ENCODE data around the gene KANSL1. TPM values are rescaled to one million over a fixed set of nuclear protein-coding genes. Genes with fewer than 3 reads are reported as not detected.
A peak's percentile ranks its signal among the peaks of the same experiment; 100 is the strongest.
"Not testable (repeated sequence)": the region's sequence is repeated elsewhere in the genome, so short reads cannot be mapped to it uniquely, and the experiment has no call there.

KANSL1 gene
- total RNA-seq, 1 experiment from 2014 or later = 52.5 TPM

- Histone ChIP-seq H2AFZ (no peak overlapping the region), H3K9me3 (ENCODE audit: insufficient read depth, low read depth) (no peaks in the 10 kb centered on the region), H3K79me2 (ENCODE audit: low read depth) (no peaks in the 10 kb centered on the region), H3K27ac (no peak overlapping the region), H3K36me3 (ENCODE audit: low read depth) (no peaks in the 10 kb centered on the region), H3F3A (ENCODE audit: insufficient read depth, low read depth) (peaks cover 12% of the 10 kb centered on the region; the same call in 1 of the 2 replicates), H4K20me1 (ENCODE audit: insufficient read depth) (peaks cover 11% of the 10 kb centered on the region), H3K4me1 (replicated peaks; ENCODE audit: insufficient read depth) (no peaks in the 10 kb centered on the region), H3K4me2 (no peak overlapping the region), H3K27me3 (ENCODE audit: insufficient read depth, low read depth) (no peaks in the 10 kb centered on the region), H3K9me2 (ENCODE audit: insufficient read depth) (no peaks in the 10 kb centered on the region), H3K4me3 (no peak overlapping the region)
- POLR2A ChIA-PET (ENCODE audit: unreplicated experiment) = no interaction called here
- DNase-seq = peak in 1 of 2 experiments; percentile 9
- CTCF ChIA-PET = no interaction called here
- intact Hi-C loops (cut with micrococcal nuclease; ENCODE audit: unreplicated experiment) = no loop called here
- no TSS peak for BruUV-seq (replicated peaks)
- TF ChIP-seq CTCF (conservative IDR thresholded peaks at IDR 0.05) = no peak
- no peak for TF ChIP-seq EZH2 (IDR thresholded peaks at IDR 0.05; ENCODE audit: low read depth)
Observed at GRCh38 chr17:46024590-46024989, 168.6 kb downstream of the KANSL1 start.

GRCh38 chr17:46023783-46024388 is 169.3 kb downstream of the KANSL1 start:
- H2AFZ ChIP-seq = no peak overlapping the region
- ChIA-PET POLR2A (ENCODE audit: unreplicated experiment) (no interaction called here), CTCF (no interaction called here)
- no peak overlapping the region for H3K4me2 ChIP-seq
- peaks cover 6% of the 10 kb centered on the region; the same call in 1 of the 2 replicates for H3F3A ChIP-seq (ENCODE audit: insufficient read depth, low read depth)
- H3K36me3 ChIP-seq (ENCODE audit: low read depth) = no peaks in the 10 kb centered on the region
- intact Hi-C loops (cut with micrococcal nuclease; ENCODE audit: unreplicated experiment) = no loop called here
- no peaks in the 10 kb centered on the region for H3K9me2 ChIP-seq (ENCODE audit: insufficient read depth)
- H3K4me3 ChIP-seq = no peak overlapping the region
- no peaks in the 10 kb centered on the region for H3K27me3 ChIP-seq (ENCODE audit: insufficient read depth, low read depth)
- no peaks in the 10 kb centered on the region for H3K79me2 ChIP-seq (ENCODE audit: low read depth)
- H3K9me3 ChIP-seq (ENCODE audit: insufficient read depth, low read depth) = no peaks in the 10 kb centered on the region
- TF ChIP-seq EZH2 (IDR thresholded peaks at IDR 0.05; ENCODE audit: low read depth) = no peak
- TF ChIP-seq CTCF (conservative IDR thresholded peaks at IDR 0.05) = no peak
- BruUV-seq (replicated peaks) = no TSS peak
- H3K4me1 ChIP-seq (replicated peaks; ENCODE audit: insufficient read depth) = no peaks in the 10 kb centered on the region
- no peak overlapping the region for H3K27ac ChIP-seq
- peak in 1 of 2 experiments; percentile 34 for DNase-seq
- H4K20me1 ChIP-seq (ENCODE audit: insufficient read depth) = peaks cover 6% of the 10 kb centered on the region

- DNase-seq = peak in 1 of 2 experiments; percentile 25
- H3K36me3 ChIP-seq (ENCODE audit: low read depth); H4K20me1 ChIP-seq (ENCODE audit: insufficient read depth); H3K4me2 ChIP-seq; CTCF ChIA-PET; intact Hi-C loops (cut with micrococcal nuclease; ENCODE audit: unreplicated experiment); H2AFZ ChIP-seq; H3K9me3 ChIP-seq (ENCODE audit: insufficient read depth, low read depth); BruUV-seq (replicated peaks); H3K4me3 ChIP-seq; H3K27ac ChIP-seq; H3K27me3 ChIP-seq (ENCODE audit: insufficient read depth, low read depth); H3F3A ChIP-seq (ENCODE audit: insufficient read depth, low read depth); H3K9me2 ChIP-seq (ENCODE audit: insufficient read depth); H3K79me2 ChIP-seq (ENCODE audit: low read depth); POLR2A ChIA-PET (ENCODE audit: unreplicated experiment); H3K4me1 ChIP-seq (replicated peaks; ENCODE audit: insufficient read depth): not testable (repeated sequence)
Observed at GRCh38 chr17:46023366-46023765, 169.9 kb downstream of the KANSL1 start.

- Histone ChIP-seq H4K20me1 (ENCODE audit: insufficient read depth) (no peaks in the 10 kb centered on the region), H3K79me2 (ENCODE audit: low read depth) (no peaks in the 10 kb centered on the region), H3K27ac (no peak overlapping the region), H3K36me3 (ENCODE audit: low read depth) (no peaks in the 10 kb centered on the region), H2AFZ (no peak overlapping the region), H3K9me2 (ENCODE audit: insufficient read depth) (no peaks in the 10 kb centered on the region), H3F3A (ENCODE audit: insufficient read depth, low read depth) (no peaks in the 10 kb centered on the region), H3K9me3 (ENCODE audit: insufficient read depth, low read depth) (no peaks in the 10 kb centered on the region), H3K4me3 (no peak overlapping the region), H3K4me1 (replicated peaks; ENCODE audit: insufficient read depth) (no peaks in the 10 kb centered on the region), H3K4me2 (no peak overlapping the region), H3K27me3 (ENCODE audit: insufficient read depth, low read depth) (no peaks in the 10 kb centered on the region)
- TF ChIP-seq CTCF (conservative IDR thresholded peaks at IDR 0.05) = no peak
- no peak for TF ChIP-seq EZH2 (IDR thresholded peaks at IDR 0.05; ENCODE audit: low read depth)
- no peak for DNase-seq
- BruUV-seq (replicated peaks) = no TSS peak
- intact Hi-C loops (cut with micrococcal nuclease; ENCODE audit: unreplicated experiment) = no loop called here
- POLR2A ChIA-PET (ENCODE audit: unreplicated experiment) = no interaction called here
- CTCF ChIA-PET = interaction anchor here (0.7 kb wide), 1 partner anchor 192 kb away, joined by 3 read pairs; no protein-coding TSS in a partner anchor
Observed at GRCh38 chr17:46020998-46021397, 172.2 kb downstream of the KANSL1 start.

All from PC-9 (cell line).